PC-3 (cell line): ENCODE measurements around the gene CCDC196. TPM values are rescaled to one million over a fixed set of nuclear protein-coding genes. Genes with fewer than 3 reads are reported as not detected.
"Not testable (repeated sequence)": the region's sequence is repeated elsewhere in the genome, so short reads cannot be mapped to it uniquely, and the experiment has no call there.

Experiments used
- ATAC-seq: fragments of 200-7000 bp; cut with Tn5 transposase; 2 replicates; pipeline ENCODE4 v1.9.1; 2020; ENCODE audit warnings: mild to moderate bottlenecking, moderate library complexity
- BruUV-seq: library from RNA; stranded (reverse); fragments of 400-500 nt; replicated peaks from 2 replicates; lab custom pipeline; 2021; lab: Mats Ljungman, UMichigan
- CTCF ChIA-PET: fragments of 300-600 bp; sonication (Branson Sonifier 250); formaldehyde crosslinking; loops from one replicate; lab custom pipeline; 2022; ENCODE audit warnings: antibody characterized with exemption; lab: Charles Lee
- POLR2A ChIA-PET: fragments of 300-600 bp; sonication (Branson Sonifier 250); formaldehyde crosslinking; loops from one replicate; lab custom pipeline; 2022; ENCODE audit warnings: antibody characterized with exemption; ENCODE audit not compliant: unreplicated experiment; lab: Charles Lee
- DNase-seq: peaks from one replicate; pipeline ENCODE4 v3.0.0-alpha.2; 2015
- H2AFZ ChIP-seq: fragments of 300-600 bp; sonication (generic); 2 replicates; pipeline ENCODE4 v1.6.0; 2016; ENCODE audit warnings: antibody characterized with exemption, low read length
- H3F3A ChIP-seq: fragments of 300-600 bp; sonication (generic); one replicate; pipeline ENCODE4 v1.6.0; 2017; ENCODE audit warnings: antibody characterized with exemption, low read length, control low read depth, mild to moderate bottlenecking; ENCODE audit not compliant: unreplicated experiment
- H3K27ac ChIP-seq: fragments of 300-600 bp; sonication (generic); 2 replicates; pipeline ENCODE4 v1.5.1; 2016; ENCODE audit warnings: mild to moderate bottlenecking, low read length
- H3K27me3 ChIP-seq: fragments of 300-600 bp; sonication (generic); 2 replicates; pipeline ENCODE4 v1.6.1; 2016; ENCODE audit warnings: low read length, mixed read lengths
- H3K36me3 ChIP-seq: fragments of 300-600 bp; sonication (generic); 2 replicates; pipeline ENCODE4 v1.6.1; 2016; ENCODE audit warnings: low read depth, mixed run types, low read length, mixed read lengths
- H3K4me1 ChIP-seq: fragments of 300-600 bp; sonication (generic); 2 replicates; pipeline ENCODE4 v1.5.1; 2016; ENCODE audit warnings: low read length; ENCODE audit not compliant: insufficient read depth
- H3K4me2 ChIP-seq: fragments of 300-600 bp; sonication (generic); 2 replicates; pipeline ENCODE4 v1.6.0; 2016; ENCODE audit warnings: low read length
- H3K4me3 ChIP-seq: fragments of 300-600 bp; sonication (generic); 2 replicates; pipeline ENCODE4 v1.5.1; 2016; ENCODE audit warnings: mild to moderate bottlenecking, low read length, mixed read lengths
- H3K79me2 ChIP-seq: fragments of 300-600 bp; sonication (generic); 2 replicates; pipeline ENCODE4 v1.6.1; 2017; ENCODE audit warnings: low read length, mixed read lengths
- H3K9ac ChIP-seq: fragments of 300-600 bp; sonication (generic); 2 replicates; pipeline ENCODE4 v1.6.0; 2016; ENCODE audit warnings: mild to moderate bottlenecking, low read length
- H3K9me2 ChIP-seq: fragments of 300-600 bp; sonication (generic); replicated peaks from 2 replicates; pipeline ENCODE4 v1.6.1; 2016; ENCODE audit warnings: mixed run types, low read length, mixed read lengths
- H3K9me3 ChIP-seq: fragments of 300-600 bp; sonication (generic); 2 replicates; pipeline ENCODE4 v1.6.1; 2016; ENCODE audit warnings: low read length, mixed read lengths
- H4K20me1 ChIP-seq: fragments of 300-600 bp; sonication (generic); 2 replicates; pipeline ENCODE4 v1.6.1; 2016; ENCODE audit warnings: low read length, mixed read lengths
- CTCF ChIP-seq: fragments of 300-600 bp; sonication (generic); conservative IDR thresholded peaks from 2 replicates; pipeline ENCODE4 v1.5.1; 2017; ENCODE audit warnings: antibody characterized with exemption, low read depth, mild to moderate bottlenecking, low read length
- EZH2 ChIP-seq: fragments of 300-600 bp; sonication (generic); IDR thresholded peaks from one replicate; pipeline ENCODE4 v1.6.1; 2017; ENCODE audit warnings: antibody characterized with exemption, mild to moderate bottlenecking, low read length; ENCODE audit not compliant: unreplicated experiment
- EZH2phosphoT487 ChIP-seq: fragments of 300-600 bp; sonication (generic); IDR thresholded peaks from 2 replicates; pipeline ENCODE4 v1.6.1; 2018; ENCODE audit warnings: mild to moderate bottlenecking, antibody characterized with exemption, low read length, borderline replicate concordance
- intact Hi-C: fragments of 100-400 bp; cut with micrococcal nuclease; formaldehyde crosslinking; loops from 2 replicates; pipeline ENCODE4 v1.9.0; 2023
- total RNA-seq: library from RNA; depleted of rRNA; stranded (reverse); fragments of >200 nt; gene quantifications from 2 replicates; pipeline ENCODE4 v1.2.3, GENCODE V29; 2014

The CCDC196 gene
- total RNA-seq, 1 experiment from 2014 or later = not detected

GRCh38 chr14:66501592-66501991, 15.4 kb downstream of the CCDC196 start:
- Histone ChIP-seq H3K4me3 (no peak overlapping the region), H3K4me2 (no peak overlapping the region), H3K9me2 (no peaks in the 10 kb centered on the region), H3K79me2 (peaks cover 6% of the 10 kb centered on the region), H3K4me1 (peaks cover 4% of the 10 kb centered on the region; the same call in 1 of the 2 replicates), H3F3A (no peaks in the 10 kb centered on the region), H3K27me3 (no peaks in the 10 kb centered on the region), H3K27ac (no peak overlapping the region), H3K36me3 (no peaks in the 10 kb centered on the region), H3K9me3 (no peaks in the 10 kb centered on the region), H3K9ac (no peak overlapping the region), H2AFZ (no peak overlapping the region), H4K20me1 (no peaks in the 10 kb centered on the region)
- no peak for DNase-seq
- ATAC-seq = no peak
- TF ChIP-seq EZH2phosphoT487 = no peak
- no peak for TF ChIP-seq EZH2
- TF ChIP-seq CTCF = no peak
- ChIA-PET CTCF (no interaction called here), POLR2A (no interaction called here)
- intact Hi-C loops = no loop called here
- BruUV-seq = no TSS peak

GRCh38 chr14:66502836-66503235, 16.7 kb downstream of the CCDC196 start:
- intact Hi-C loops, BruUV-seq, H3K9me2 ChIP-seq, H3K79me2 ChIP-seq, H3K27ac ChIP-seq, H3K9me3 ChIP-seq, H3K4me3 ChIP-seq, H3K4me2 ChIP-seq, H3K4me1 ChIP-seq, H4K20me1 ChIP-seq, DNase-seq, H3F3A ChIP-seq, H3K9ac ChIP-seq, CTCF ChIA-PET, H3K27me3 ChIP-seq, H3K36me3 ChIP-seq, ATAC-seq, H2AFZ ChIP-seq, POLR2A ChIA-PET: not testable (repeated sequence)

- ChIA-PET CTCF (no interaction called here), POLR2A (no interaction called here)
- TF ChIP-seq EZH2phosphoT487 = no peak
- TF ChIP-seq CTCF = no peak
- no peak for TF ChIP-seq EZH2
- Histone ChIP-seq H3F3A (no peaks in the 10 kb centered on the region), H3K27ac (no peak overlapping the region), H3K27me3 (no peaks in the 10 kb centered on the region), H4K20me1 (no peaks in the 10 kb centered on the region), H3K79me2 (peaks cover 11% of the 10 kb centered on the region), H3K36me3 (no peaks in the 10 kb centered on the region), H3K9me2 (no peaks in the 10 kb centered on the region), H3K4me3 (no peak overlapping the region), H3K9me3 (no peaks in the 10 kb centered on the region), H2AFZ (no peak overlapping the region), H3K4me1 (peaks cover 9% of the 10 kb centered on the region; the same call in 1 of the 2 replicates), H3K4me2 (no peak overlapping the region), H3K9ac (no peak overlapping the region)
- intact Hi-C loops = no loop called here
- DNase-seq = no peak
- no peak for ATAC-seq
- no TSS peak for BruUV-seq
Measured at GRCh38 chr14:66503532-66503931, 17.4 kb downstream of the CCDC196 start.
